Smooth muscle cell of the brain vasculature (primary cell): Measurements from ENCODE around the gene ZNF397.

Experiments used
- DNase-seq: peaks from one replicate; pipeline ENCODE4 v3.0.0-alpha.2; 2012; ENCODE audit warnings: low read depth, low spot score

The ZNF397 gene

DNA sequence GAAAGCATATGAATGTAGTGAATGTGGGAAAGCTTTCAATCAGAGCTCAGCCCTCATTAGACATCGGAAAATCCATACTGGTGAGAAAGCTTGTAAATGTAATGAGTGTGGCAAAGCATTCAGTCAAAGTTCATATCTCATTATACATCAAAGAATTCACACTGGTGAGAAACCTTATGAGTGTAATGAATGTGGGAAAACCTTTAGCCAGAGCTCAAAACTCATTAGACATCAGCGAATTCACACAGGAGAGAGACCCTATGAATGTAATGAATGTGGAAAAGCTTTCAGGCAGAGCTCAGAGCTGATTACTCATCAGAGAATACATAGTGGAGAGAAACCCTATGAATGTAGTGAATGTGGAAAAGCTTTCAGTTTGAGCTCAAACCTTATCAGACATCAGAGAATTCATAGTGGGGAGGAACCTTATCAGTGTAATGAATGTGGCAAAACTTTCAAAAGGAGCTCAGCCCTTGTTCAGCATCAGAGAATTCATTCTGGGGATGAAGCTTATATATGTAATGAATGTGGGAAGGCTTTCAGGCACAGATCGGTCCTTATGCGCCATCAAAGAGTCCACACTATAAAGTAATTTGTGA is 5.0 kb downstream of the ZNF397 start:
- no peak for DNase-seq

- DNase-seq = no peak
These were observed 6.0 kb downstream of the ZNF397 start for GRCh38 chr18:35246831-35247230.

GRCh38 chr18:35247412-35248249 is 6.8 kb downstream of the ZNF397 start:
- no peak for DNase-seq

GRCh38 chr18:35248429-35248828 is 7.6 kb downstream of the ZNF397 start:
- no peak for DNase-seq

DNA sequence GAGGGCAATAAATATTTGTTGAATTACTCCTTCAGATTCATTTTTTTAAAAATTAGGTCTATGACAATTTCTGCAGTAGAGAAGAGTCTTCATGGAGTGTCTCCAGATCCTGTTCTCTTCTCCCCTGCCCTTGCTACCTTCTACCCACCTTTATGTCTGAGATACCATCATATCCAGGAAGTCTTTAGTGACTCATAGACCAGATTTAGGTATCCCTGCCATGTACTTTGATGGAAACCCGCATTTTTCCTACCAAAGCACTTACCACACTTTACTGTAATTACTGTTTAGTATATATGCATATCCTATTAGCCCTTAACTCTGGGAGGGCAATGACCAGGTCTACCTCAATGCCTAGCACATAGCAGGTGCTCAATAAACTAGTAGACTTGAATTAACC is 11.6 kb downstream of the ZNF397 start:
- no peak for DNase-seq

DNA sequence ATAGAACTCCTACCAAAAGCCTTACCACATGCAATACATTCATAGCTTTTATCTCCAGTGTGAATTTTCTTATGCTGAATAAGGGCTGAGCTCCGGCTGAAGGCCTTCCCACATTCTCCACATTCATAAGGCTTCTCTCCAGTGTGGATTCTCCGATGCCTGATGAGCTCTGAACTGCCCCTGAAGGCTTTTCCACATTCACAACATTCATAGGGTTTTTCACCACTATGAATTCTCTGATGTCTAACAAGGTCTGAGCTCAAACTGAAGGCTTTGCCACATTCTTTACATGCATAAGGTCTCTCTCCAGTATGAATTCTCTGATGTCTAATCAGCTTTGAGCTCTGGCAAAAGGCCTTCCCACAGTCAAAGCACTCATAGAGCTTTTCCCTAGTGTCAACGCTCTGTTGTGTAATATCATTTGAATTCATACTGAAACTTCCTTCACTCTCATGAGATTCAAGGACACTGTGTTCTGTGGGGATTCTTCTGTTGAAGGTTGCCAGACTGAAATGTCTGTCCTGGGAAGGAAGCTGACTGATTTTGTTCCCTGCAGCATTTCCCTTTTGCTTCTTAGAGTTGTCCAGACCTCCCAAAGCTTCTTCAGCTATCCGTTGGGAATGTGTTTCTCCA is 12.9 kb downstream of the ZNF397 start:
- no peak for DNase-seq

DNA sequence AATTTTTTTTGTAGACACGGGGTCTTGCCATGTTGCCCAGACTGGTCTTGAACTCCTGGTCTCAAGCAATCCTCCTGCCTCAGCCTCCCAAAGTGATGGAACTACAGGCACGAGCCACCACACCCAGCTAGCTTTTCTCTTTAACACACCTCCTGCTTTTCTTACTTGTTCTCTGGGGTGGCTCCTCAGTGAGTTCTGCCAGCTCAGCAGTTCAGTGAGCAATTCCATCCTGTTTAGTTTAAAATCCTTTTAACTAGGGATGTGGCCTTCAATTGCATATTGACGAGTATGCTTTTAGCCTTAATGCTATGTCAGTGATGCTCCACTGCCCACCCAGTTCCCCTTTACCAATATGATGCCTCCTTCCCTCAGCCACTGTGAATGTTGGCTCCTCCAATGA is 16.1 kb downstream of the ZNF397 start:
- no peak for DNase-seq

DNA sequence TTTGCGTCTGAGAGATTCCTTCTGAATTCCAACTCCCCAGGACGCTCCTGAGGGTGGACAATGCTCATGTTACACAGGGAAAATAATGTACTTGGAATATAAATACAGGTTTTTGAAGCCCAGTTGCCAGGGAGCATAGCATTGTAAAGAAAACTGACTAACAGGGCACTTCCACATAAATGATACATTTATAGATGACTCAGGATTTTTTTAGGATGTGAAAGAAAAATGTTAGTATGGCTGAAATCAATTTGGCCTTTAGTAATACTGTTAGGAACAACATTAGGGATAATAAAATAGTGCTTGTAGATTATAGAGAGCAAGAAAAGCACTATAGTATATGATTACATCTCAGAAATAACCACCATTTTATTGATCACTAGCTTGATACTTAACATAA is 23.6 kb downstream of the ZNF397 start:
- no peak for DNase-seq

- no peak for DNase-seq
These were observed 26.4 kb downstream of the ZNF397 start for GRCh38 chr18:35267161-35267651.

DNA sequence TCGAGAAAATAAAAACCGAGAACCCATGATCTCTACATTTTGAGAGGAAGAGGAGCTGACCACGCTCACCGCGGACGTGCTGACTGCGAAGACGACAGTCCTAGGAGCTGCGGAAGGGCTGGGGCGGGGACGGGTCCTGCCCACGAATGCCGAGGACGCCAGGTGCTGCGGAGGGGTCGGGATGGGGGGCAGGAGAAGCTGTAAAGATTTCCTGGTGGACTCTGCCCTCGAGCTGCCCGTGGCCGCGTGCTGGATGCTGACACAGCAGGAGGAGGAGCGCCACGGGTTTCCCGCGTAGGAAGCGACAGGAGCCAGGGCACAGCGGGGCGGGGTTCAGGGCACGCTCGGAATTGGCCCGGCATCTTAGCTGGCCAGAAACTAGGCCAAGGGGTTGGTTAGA is 27.0 kb downstream of the ZNF397 start:
- no peak for DNase-seq

DNA sequence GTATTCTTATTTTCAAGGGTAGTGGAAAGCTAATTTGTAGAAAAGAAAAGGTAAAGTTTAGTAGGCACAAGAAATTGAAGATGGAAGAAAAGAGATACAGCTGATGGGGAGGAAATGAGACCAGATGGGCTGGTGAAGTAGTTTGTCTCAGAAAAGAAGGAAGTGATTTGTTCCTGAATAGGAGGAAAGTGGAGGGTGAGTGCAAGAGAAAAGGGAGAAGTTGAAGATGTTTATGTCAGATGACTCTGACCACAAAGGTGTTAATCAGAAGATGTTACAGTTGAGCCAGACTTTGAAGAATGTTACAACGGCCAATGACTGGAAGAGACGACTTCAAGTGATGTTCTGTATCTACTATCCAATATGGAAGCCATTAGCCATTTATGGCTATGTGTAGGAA is 28.0 kb downstream of the ZNF397 start:
- DNase-seq = no peak

DNA sequence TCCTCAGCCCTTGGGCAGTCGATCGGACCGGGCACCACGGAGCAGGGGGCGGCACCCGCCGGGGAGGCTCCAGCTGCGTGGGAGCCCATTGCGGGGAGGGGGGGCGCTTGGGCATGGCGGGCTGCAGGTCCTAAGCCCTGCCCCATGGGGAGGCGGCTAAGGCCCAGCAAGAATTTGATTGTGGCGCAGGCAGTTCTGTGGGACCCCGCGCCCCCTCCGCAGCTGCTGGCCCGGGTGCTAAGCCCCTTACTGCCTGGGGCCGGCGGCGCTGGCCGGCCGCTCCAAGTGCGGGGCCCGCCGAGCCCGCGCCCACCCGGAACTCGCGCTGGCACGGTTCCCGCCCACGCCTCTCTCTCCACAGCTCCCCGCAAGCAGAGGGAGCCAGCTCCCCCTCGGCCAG is 30.8 kb downstream of the ZNF397 start:
- DNase-seq = no peak

DNA sequence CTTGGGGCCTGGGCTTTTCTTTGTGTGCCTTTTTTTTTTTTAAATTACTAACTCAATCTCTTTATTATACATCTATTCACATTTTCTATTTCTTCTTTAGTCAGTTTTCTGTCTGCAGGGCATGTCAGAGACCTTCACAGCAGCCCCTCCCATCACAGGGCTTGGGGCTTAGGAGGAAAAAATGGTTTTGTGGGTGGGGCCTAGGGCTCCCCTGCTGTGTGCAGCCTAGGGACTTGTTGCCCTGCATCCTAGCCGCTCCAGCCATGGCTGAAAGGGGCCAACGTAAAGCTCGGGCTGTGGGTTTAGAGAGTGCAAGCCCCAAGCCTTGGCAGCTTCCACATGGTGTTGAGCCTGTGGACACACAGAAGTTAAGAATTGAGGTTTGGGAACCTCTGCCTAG is 35.4 kb downstream of the ZNF397 start:
- no peak for DNase-seq

DNA sequence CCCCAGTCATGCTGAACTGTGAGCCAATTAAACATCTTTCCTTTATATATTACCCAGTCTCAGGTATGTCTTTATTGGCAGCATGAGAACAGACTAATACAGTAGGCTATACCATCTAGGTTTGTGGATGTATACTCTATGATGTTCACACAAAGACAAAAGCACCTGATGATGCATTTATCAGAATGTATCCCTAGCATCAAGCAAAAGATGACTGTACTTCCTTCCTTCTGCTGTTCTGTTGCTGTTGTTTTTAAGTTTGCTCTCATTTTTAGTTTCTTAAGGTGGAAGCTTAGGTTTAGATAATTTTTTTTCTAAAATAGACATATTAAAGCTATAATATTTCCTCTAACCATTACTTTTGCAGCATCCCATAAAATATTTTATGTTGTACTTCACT is 36.8 kb downstream of the ZNF397 start:
- no peak for DNase-seq

- no peak for DNase-seq
These were observed 37.3 kb downstream of the ZNF397 start for GRCh38 chr18:35278085-35278484.

DNA sequence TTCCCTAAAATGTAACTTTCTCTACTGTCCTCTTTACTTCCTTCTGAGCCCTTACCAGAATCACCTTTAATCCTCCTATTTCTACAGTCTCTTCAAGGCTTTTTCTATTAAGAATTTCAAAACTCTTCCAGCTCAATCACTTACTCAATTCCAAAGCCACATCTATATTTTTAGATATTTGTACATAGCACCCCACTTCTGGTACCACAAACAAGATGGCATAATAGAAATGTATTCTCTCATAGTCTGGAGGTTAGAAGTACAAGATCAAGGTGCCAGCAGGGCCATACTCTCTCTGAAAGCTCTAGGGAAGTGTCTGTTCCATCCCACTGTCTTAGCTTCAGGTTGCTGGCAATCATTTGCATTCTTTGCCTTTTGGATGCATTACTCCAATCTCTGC is 38.1 kb downstream of the ZNF397 start:
- no peak for DNase-seq

DNA sequence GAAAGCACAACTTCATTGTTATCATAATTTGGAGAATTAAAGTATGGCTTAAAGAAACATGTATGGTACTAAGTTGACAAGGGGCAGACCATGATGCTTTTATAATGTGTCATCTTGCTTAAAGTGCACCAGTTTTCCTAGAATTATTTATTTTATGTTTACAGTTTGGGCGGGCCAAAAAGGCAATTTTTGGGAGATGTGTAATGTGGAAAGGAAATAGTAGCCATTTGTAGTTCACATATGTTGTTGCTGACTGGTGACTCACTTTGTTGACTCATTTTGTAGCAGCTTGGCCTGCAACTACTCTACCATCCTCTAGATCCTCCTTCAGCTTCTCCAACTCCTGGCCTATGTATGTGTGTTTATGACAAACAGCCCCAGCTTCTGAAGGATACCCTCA is 41.5 kb downstream of the ZNF397 start:
- DNase-seq = no peak

GRCh38 chr18:35283923-35284794 is 43.3 kb downstream of the ZNF397 start:
- DNase-seq = no peak

DNA sequence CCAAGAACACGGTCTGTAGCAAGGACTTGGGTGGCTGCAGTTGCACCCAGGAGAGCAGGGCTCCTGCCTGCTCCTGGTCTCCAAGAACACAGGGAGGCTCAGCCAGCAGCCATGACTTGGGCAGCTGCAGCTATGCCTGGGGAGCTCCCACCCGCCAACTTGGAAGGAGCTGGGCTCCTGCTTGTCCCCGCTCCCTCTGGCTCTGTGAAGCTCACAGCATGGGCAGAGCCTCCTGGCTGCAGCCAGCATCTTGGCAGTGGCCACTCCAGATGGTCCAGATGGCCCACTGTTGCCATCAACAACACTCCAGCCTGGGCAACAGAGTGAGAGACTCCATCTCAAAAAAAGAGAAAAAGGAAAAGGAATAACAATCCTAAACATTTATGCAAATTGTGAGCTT is 44.0 kb downstream of the ZNF397 start:
- no peak for DNase-seq

DNA sequence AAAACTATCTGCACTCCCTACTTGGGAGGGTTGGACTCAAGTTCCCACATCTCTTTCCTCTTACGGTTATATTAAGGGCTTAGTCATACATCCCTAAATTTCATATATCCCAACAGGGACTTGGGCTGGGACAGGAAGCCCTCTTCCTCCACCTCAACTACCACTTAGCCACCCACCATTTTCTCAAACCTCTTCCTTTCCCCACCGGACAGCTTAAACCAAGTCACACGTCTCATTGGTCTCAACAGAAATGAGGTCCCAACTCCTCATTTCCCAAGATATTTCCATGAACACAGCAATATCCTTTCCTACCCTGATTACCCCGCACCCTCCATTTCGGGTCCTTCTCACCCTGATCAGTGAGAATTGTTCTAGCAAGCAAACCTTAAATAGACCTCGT is 48.5 kb downstream of the ZNF397 start:
- no peak for DNase-seq

GRCh38 chr18:35289727-35290093 is 48.9 kb downstream of the ZNF397 start:
- no peak for DNase-seq
